Esophagus muscularis mucosa (tissue), 3 donors: ENCODE measurements around the gene CTSZ.

Experiments used
- CTCF ChIP-seq, 3 experiments: fragments of 200-600 bp in 2 of 3; fragments of 450-650 bp in 1 of 3; sonication (generic) in 2 of 3; IDR thresholded peaks; one replicate each; pipeline ENCODE4 v1.5.1; 2017 to 2019; ENCODE audit warnings: antibody characterized with exemption in 3 of 3, mild to moderate bottlenecking in 2 of 3, moderate library complexity in 1 of 3
- POLR2A ChIP-seq: fragments of 450-650 bp; IDR thresholded peaks from one replicate; pipeline ENCODE4 v1.6.1; 2017; ENCODE audit warnings: antibody characterized with exemption, moderate library complexity, mild to moderate bottlenecking, low read depth

DNA sequence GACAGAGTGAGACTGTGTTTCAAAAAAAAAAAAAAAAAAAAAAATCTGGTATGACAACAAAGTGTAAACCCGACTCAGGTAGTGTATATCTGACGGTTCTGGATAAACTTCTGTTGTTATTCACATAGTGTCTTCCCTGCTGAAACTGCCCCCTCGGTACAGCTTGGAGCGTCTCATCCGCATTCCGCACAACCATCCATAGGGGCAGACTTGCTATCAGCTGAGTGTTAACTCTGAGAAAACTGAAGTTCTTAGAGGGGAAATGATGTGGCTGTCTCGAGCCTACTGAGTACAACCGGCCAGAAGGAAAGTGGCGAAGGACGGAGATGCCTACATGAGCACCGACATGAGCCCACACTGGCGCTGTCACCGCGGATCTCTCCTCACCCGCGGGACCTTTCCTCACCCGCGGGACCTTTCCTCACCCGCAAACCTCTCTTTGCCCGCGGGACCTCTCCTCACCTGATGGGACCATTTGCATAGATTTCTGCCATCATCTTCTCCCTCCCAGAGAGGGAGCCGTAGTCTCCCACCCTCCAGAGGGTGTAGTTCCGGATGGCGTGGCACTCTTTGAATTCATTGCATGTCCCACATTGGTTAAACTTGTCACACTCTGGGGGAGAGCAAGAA lies 9.8 kb downstream of the CTSZ start:
- TF ChIP-seq CTCF (IDR thresholded peaks at IDR 0.05) (no peak), POLR2A (no peak)
